WERI-Rb-1 (cell line): Measurements from ENCODE around the gene MRPL30.
"Not testable (repeated sequence)": the region's sequence is repeated elsewhere in the genome, so short reads cannot be mapped to it uniquely, and the experiment has no call there.

Experiments
- DNase-seq: peaks from one replicate; pipeline ENCODE4 v3.0.0-alpha.2; 2020
- H3K27ac ChIP-seq: fragments of 250-450 bp; sonication (Bioruptor Pico); 2 replicates; pipeline ENCODE4 v1.5.1; 2020; ENCODE audit warnings: mild to moderate bottlenecking, moderate library complexity
- H3K27me3 ChIP-seq: fragments of 250-450 bp; sonication (Bioruptor Pico); 2 replicates; pipeline ENCODE4 v1.5.1; 2021; ENCODE audit warnings: mild to moderate bottlenecking, low read depth, moderate library complexity; ENCODE audit not compliant: insufficient read depth, severe bottlenecking
- H3K36me3 ChIP-seq: fragments of 250-450 bp; sonication (Bioruptor Pico); 2 replicates; pipeline ENCODE4 v1.5.1; 2020; ENCODE audit warnings: mild to moderate bottlenecking, moderate library complexity
- H3K4me3 ChIP-seq: 2 replicates; pipeline ENCODE4 v1.5.1; 2011; ENCODE audit warnings: low read depth, mild to moderate bottlenecking, control low read depth, low read length
- H3K9me3 ChIP-seq: fragments of 250-450 bp; sonication (Bioruptor Pico); 2 replicates; pipeline ENCODE4 v1.5.1; 2021; ENCODE audit warnings: mild to moderate bottlenecking, moderate library complexity; ENCODE audit not compliant: severe bottlenecking
- CTCF ChIP-seq: IDR thresholded peaks from 2 replicates; pipeline ENCODE4 v1.5.1; 2011; ENCODE audit warnings: low read depth, mild to moderate bottlenecking, control low read depth, inconsistent platforms, low read length

The MRPL30 gene

DNA sequence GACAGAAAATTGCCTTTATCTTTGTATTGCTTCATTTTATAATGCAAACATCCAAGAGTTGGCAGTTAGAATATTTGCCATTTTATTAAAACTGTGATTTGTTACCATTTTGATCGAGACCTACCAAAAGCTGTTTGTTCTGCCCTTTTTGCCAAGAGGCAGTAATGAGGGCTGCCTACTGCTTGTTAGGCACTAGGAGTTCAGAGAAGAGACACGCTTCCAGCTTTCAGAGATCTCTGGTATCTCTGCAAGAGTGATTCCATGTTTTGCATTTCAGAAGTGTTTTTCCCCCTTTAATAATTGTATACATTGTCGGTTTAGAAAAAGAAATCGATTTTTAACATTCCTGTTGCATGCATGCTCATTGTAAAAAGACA is 628 bp downstream of the MRPL30 start:
- peak overlapping the region; percentile 86 for H3K27ac ChIP-seq
- peak overlapping the region; percentile 68 for H3K4me3 ChIP-seq
- DNase-seq: no peak
- H3K9me3 ChIP-seq: no peaks in the 10 kb centered on the region
- no peaks in the 10 kb centered on the region; the same call in none of the 2 replicates for H3K36me3 ChIP-seq
- TF ChIP-seq CTCF: no peak
- H3K27me3 ChIP-seq: no peaks in the 10 kb centered on the region

DNA sequence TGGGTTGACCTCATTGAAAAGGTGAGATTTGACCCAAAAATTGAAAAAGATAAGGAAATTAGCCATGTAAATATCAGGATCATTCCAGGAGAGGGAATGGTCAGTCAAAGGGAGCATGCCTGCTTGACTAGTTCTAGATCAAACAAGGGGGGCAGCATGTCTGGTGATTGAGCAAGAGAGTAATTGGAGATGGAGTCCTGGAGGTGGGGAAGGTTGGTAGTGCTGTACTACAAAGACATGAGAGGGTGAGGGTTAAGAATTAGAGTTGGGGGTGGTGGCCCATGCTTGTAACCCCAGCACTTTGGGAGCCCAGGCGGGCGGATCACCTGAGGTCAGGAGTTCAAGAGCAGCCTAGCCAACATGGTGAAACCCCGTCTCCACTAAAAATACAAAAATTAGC is 2.0 kb downstream of the MRPL30 start:
- DNase-seq: no peak
- no peak overlapping the region for H3K27ac ChIP-seq

DNA sequence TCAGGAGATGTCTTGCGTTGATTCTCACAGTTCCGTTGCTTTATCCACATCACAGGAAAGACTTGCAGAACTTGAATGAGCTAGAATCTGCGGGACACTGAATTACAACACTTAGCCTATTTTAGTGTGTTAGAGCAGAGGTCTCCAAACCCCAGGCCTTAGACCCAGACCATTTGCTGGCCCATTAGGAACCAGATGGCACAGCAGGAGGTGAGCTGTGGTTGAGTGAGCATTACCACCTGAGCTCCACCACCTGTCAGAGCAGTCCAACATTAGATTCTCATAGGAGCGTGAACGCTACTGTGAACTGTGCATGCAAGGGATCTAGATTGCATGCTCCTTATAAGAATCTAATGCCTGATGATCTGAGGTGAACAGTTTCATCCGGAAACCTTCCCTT is 3.8 kb downstream of the MRPL30 start:
- peaks cover 3% of the 10 kb centered on the region for H3K36me3 ChIP-seq
- no peaks in the 10 kb centered on the region for H3K9me3 ChIP-seq
- H3K27ac ChIP-seq: no peak overlapping the region
- no peak for TF ChIP-seq CTCF
- no peak overlapping the region for H3K4me3 ChIP-seq
- no peak for DNase-seq
- no peaks in the 10 kb centered on the region for H3K27me3 ChIP-seq

More for the DNA sequence above, 2.0 kb downstream of the MRPL30 start:
- H3K9me3 ChIP-seq: no peaks in the 10 kb centered on the region
- H3K4me3 ChIP-seq: no peak overlapping the region
- TF ChIP-seq CTCF: no peak
- peaks cover 3% of the 10 kb centered on the region for H3K36me3 ChIP-seq
- H3K27me3 ChIP-seq: no peaks in the 10 kb centered on the region

- Histone ChIP-seq H3K36me3 (peaks cover 11% of the 10 kb centered on the region), H3K27me3 (no peaks in the 10 kb centered on the region), H3K27ac (no peak overlapping the region), H3K9me3 (no peaks in the 10 kb centered on the region), H3K4me3 (no peak overlapping the region)
- no peak for TF ChIP-seq CTCF
- no peak for DNase-seq
Measured at GRCh38 chr2:99187011-99187410, 6.0 kb downstream of the MRPL30 start.

DNA sequence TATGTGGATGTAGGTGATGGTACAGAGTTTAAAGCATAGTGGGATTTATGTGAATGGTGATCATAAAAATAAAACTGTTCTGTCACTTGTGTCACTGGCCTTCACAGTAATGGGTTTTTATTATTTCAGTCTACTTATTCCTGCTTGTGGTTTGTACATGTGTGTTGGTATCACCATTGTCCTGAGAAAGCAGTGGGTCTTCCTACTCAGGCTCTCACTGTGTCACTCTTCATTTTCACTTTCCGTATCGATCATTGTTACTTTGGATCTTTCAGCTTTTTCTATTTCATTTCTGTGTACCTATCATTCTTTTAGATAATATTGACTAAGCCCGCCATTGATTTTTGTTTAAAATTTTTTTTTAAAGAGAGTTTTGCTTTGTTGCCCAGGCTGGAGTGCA is 7.4 kb downstream of the MRPL30 start:
- H3K27ac ChIP-seq: no peak overlapping the region
- no peaks in the 10 kb centered on the region for H3K9me3 ChIP-seq
- H3K4me3 ChIP-seq: no peak overlapping the region
- peaks cover 20% of the 10 kb centered on the region for H3K36me3 ChIP-seq
- TF ChIP-seq CTCF: no peak
- DNase-seq: no peak
- H3K27me3 ChIP-seq: no peaks in the 10 kb centered on the region

DNA sequence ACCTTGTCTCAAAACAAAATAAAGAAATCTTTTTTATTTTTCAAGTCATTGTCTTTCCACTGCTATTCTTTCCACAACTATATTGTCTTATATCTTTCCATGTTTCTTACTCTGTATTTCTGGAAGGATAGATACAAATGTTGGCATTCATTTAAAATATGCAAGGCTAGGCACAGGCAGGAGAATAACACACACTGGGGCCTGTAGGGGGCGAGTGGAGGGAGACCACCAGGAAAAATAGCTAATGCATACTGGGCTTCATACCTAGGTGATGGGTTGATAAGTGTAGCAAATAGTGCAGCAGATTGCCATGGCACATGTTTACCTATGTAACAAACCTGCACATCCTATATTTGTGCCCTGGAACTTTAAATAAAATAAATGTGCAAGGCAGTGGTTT is 9.6 kb downstream of the MRPL30 start:
- peak; percentile 20; the same call in 1 of the 2 replicates for TF ChIP-seq CTCF
- no peaks in the 10 kb centered on the region for H3K9me3 ChIP-seq
- H3K27ac ChIP-seq: no peak overlapping the region
- no peak overlapping the region for H3K4me3 ChIP-seq
- DNase-seq: no peak
- H3K27me3 ChIP-seq: no peaks in the 10 kb centered on the region
- H3K36me3 ChIP-seq: peaks cover 33% of the 10 kb centered on the region

DNA sequence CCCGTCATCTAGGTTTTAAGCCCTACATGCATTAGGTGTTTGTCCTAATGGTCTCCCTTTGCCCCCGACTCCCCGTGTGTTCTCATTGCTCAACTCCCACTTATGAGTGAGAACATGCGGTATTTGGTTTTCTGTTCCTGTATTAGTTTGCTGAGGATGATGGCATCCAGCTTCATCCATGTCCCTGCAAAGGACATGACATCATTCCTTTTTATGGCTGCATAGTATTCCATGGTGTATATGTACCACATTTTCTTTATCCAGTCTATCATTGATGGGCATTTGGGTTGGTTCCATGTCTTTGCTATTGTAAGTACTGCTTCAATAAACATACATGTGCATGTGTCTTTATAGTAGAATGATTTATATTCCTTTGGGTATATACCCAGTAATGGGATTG is 11.4 kb downstream of the MRPL30 start:
- not testable (repeated sequence) for H3K27me3 ChIP-seq, H3K9me3 ChIP-seq, H3K4me3 ChIP-seq, DNase-seq, H3K27ac ChIP-seq
- H3K36me3 ChIP-seq: peaks cover 39% of the 10 kb centered on the region
